Endodermal cell (in vitro differentiated cells): ENCODE data around the gene PRICKLE4. TPM values are rescaled to one million over a fixed set of nuclear protein-coding genes. Genes with fewer than 3 reads are reported as not detected.

ENCODE experiments used
- DNase-seq: peaks from one replicate; pipeline ENCODE4 v3.0.0-alpha.2; 2017
- H3K27ac ChIP-seq: 2 replicates; pipeline ENCODE4 v1.5.1; 2013; ENCODE audit warnings: mild to moderate bottlenecking, low read depth, low read length, moderate library complexity
- H3K27me3 ChIP-seq: 2 replicates; pipeline ENCODE4 v1.6.1; 2013; ENCODE audit warnings: mild to moderate bottlenecking, low read length, moderate library complexity; ENCODE audit not compliant: insufficient read depth, control insufficient read depth, poor library complexity, severe bottlenecking
- H3K36me3 ChIP-seq: 2 replicates; pipeline ENCODE4 v1.7.0; 2013; ENCODE audit warnings: mild to moderate bottlenecking, low read length, moderate library complexity; ENCODE audit not compliant: control insufficient read depth, insufficient read depth
- H3K4me1 ChIP-seq: one replicate; pipeline ENCODE4 v1.7.0; 2013; ENCODE audit warnings: low read length; ENCODE audit not compliant: control insufficient read depth, insufficient read depth
- H3K4me3 ChIP-seq: 2 replicates; pipeline ENCODE4 v1.5.1; 2013; ENCODE audit warnings: mild to moderate bottlenecking, low read length, moderate library complexity
- H3K9ac ChIP-seq: 2 replicates; pipeline ENCODE4 v1.6.1; 2013; ENCODE audit warnings: mild to moderate bottlenecking, low read length, moderate library complexity; ENCODE audit not compliant: poor library complexity, severe bottlenecking; ENCODE audit errors: extremely low read depth
- H3K9me3 ChIP-seq: 2 replicates; pipeline ENCODE4 v1.6.1; 2013; ENCODE audit warnings: mild to moderate bottlenecking, low read length, moderate library complexity; ENCODE audit not compliant: control insufficient read depth
- H3K27ac Mint-ChIP-seq: 2 replicates; pipeline ENCODE4 v1.8.0; 2020; ENCODE audit warnings: mixed read lengths
- H3K27me3 Mint-ChIP-seq: 2 replicates; pipeline ENCODE4 v1.8.0; 2021; ENCODE audit warnings: mild to moderate bottlenecking, mixed read lengths; ENCODE audit not compliant: insufficient read depth
- H3K36me3 Mint-ChIP-seq: 2 replicates; pipeline ENCODE4 v1.8.0; 2020; ENCODE audit warnings: low read depth, mixed read lengths
- H3K4me1 Mint-ChIP-seq: 2 replicates; pipeline ENCODE4 v1.8.0; 2020; ENCODE audit warnings: mixed read lengths
- H3K4me3 Mint-ChIP-seq: 2 replicates; pipeline ENCODE4 v1.8.0; 2020; ENCODE audit warnings: mild to moderate bottlenecking, moderate library complexity, mixed read lengths
- H3K9me3 Mint-ChIP-seq: 2 replicates; pipeline ENCODE4 v1.8.0; 2020; ENCODE audit warnings: mild to moderate bottlenecking, mixed read lengths
- CTCF ChIP-seq: fragments of 200-600 bp; sonication (generic); conservative IDR thresholded peaks from 2 replicates; pipeline ENCODE4 v1.5.0; 2021; ENCODE audit warnings: antibody characterized with exemption, mild to moderate bottlenecking
- whole genome bisulfite sequencing, 2 experiments: methylation state at CpG; one replicate each; pipeline versions ENCODE4 v1.1.5 to v1.1.7; 2013; ENCODE audit warnings: missing lambda C conversion rate in 2 of 2, mixed read lengths in 1 of 2; ENCODE audit not compliant: insufficient coverage in 1 of 2, insufficient read length in 1 of 2; 5-methylcytosine and 5-hydroxymethylcytosine counted together
- total RNA-seq, 2 donors: library from RNA; stranded (reverse); fragmentation: NEBNext Ultra II Directional in 1 of 2; extraction: Animal tissue kit (Norgen Biotek cat#: 25700) in 1 of 2; gene quantifications; 2 replicates in 1 of 2; 3 replicates in 1 of 2; pipeline ENCODE4 v1.2.1, GENCODE V29; 2021

The PRICKLE4 gene
- total RNA-seq, 2 donors from 2014 or later: 2.6 to 3.6 TPM

- DNase-seq: no peak
- H3K4me3 Mint-ChIP-seq: peak overlapping the region; percentile 97
- peaks cover 17% of the 10 kb centered on the region for H3K36me3 Mint-ChIP-seq
- TF ChIP-seq CTCF: no peak
- no peak overlapping the region for H3K27ac Mint-ChIP-seq
- Histone ChIP-seq H3K27ac (no peak overlapping the region), H3K36me3 (peaks cover 21% of the 10 kb centered on the region), H3K4me3 (peak overlapping the region; percentile 100), H3K4me1 (no peaks in the 10 kb centered on the region), H3K9me3 (no peaks in the 10 kb centered on the region), H3K9ac (no peak overlapping the region), H3K27me3 (peaks cover 48% of the 10 kb centered on the region)
- peaks cover 55% of the 10 kb centered on the region for H3K27me3 Mint-ChIP-seq
- WGBS, 2 experiments: 28 to 74% methylated on average over 4 to 28 of the region's 29 CpGs
- H3K4me1 Mint-ChIP-seq: peaks cover 8% of the 10 kb centered on the region
- H3K9me3 Mint-ChIP-seq: no peaks in the 10 kb centered on the region
These were observed 5.3 kb downstream of the PRICKLE4 start for GRCh38 chr6:41785689-41786450.

- peaks cover 27% of the 10 kb centered on the region for H3K36me3 ChIP-seq
- peak overlapping the region; percentile 59 for H3K27ac ChIP-seq
- 0 to 1% methylated on average over 26 to 58 of the region's 58 CpGs for WGBS, 2 experiments
- peaks cover 20% of the 10 kb centered on the region for H3K36me3 Mint-ChIP-seq
- H3K9me3 ChIP-seq: no peaks in the 10 kb centered on the region
- peak overlapping the region; percentile 98 for H3K27ac Mint-ChIP-seq
- H3K9me3 Mint-ChIP-seq: no peaks in the 10 kb centered on the region
- peak overlapping the region; percentile 100 for H3K4me3 ChIP-seq
- H3K4me3 Mint-ChIP-seq: peak overlapping the region; percentile 97
- H3K4me1 Mint-ChIP-seq: peaks cover 3% of the 10 kb centered on the region
- peaks cover 40% of the 10 kb centered on the region for H3K27me3 ChIP-seq
- TF ChIP-seq CTCF: peak; percentile 86
- H3K9ac ChIP-seq: peak overlapping the region; percentile 98
- H3K4me1 ChIP-seq: no peaks in the 10 kb centered on the region
- peak; percentile 96 for DNase-seq
- peaks cover 47% of the 10 kb centered on the region for H3K27me3 Mint-ChIP-seq
These were observed 6.1 kb downstream of the PRICKLE4 start for GRCh38 chr6:41786451-41787218.

- peaks cover 3% of the 10 kb centered on the region for H3K4me1 Mint-ChIP-seq
- peak; percentile 96 for TF ChIP-seq CTCF
- H3K36me3 ChIP-seq: peaks cover 34% of the 10 kb centered on the region
- peaks cover 28% of the 10 kb centered on the region for H3K36me3 Mint-ChIP-seq
- H3K4me3 Mint-ChIP-seq: peak within 1 kb of the TSS; percentile 97
- no peaks in the 10 kb centered on the region for H3K9me3 Mint-ChIP-seq
- H3K27ac ChIP-seq: peak within 1 kb of the TSS; percentile 81
- H3K4me1 ChIP-seq: no peaks in the 10 kb centered on the region
- H3K27me3 Mint-ChIP-seq: peaks cover 40% of the 10 kb centered on the region
- H3K27ac Mint-ChIP-seq: peak within 1 kb of the TSS; percentile 98
- DNase-seq: peak; percentile 98
- peaks cover 35% of the 10 kb centered on the region for H3K27me3 ChIP-seq
- peak within 1 kb of the TSS; percentile 98 for H3K9ac ChIP-seq
- H3K9me3 ChIP-seq: no peaks in the 10 kb centered on the region
- 0 to 1% methylated on average over 25 to 55 of the region's 55 CpGs for WGBS, 2 experiments
- H3K4me3 ChIP-seq: peak within 1 kb of the TSS; percentile 100
These were observed 6.8 kb downstream of the PRICKLE4 start, which contains the start of gene TOMM6 for GRCh38 chr6:41787219-41787917. Gene TOMM6, plus strand, starts transcription at chr6:41787694. Its CDS starts 4 bp downstream, at chr6:41787698.
